Thoracic aorta (tissue), 2 donors: ENCODE results near the gene DDIT4L. TPM values are rescaled to one million over a fixed set of nuclear protein-coding genes. Genes with fewer than 3 reads are reported as not detected.
"Not testable (repeated sequence)": the region's sequence is repeated elsewhere in the genome, so short reads cannot be mapped to it uniquely, and the experiment has no call there.

Experiments
- ATAC-seq: fragments of 150-250 bp; one replicate; pipeline ENCODE4 v1.8.0; 2017; ENCODE audit warnings: low read depth; ENCODE audit not compliant: insufficient number of reproducible peaks, low FRiP score
- DNase-seq: peaks from one replicate; pipeline ENCODE4 v3.0.0-alpha.2; 2020; ENCODE audit warnings: low spot score
- H3K27ac ChIP-seq, 2 donors: fragments of 200-600 bp; sonication (generic); 1 replicate in 1 of 2; 2 replicates in 1 of 2; pipeline ENCODE4 v1.5.1; 2016; ENCODE audit warnings: mild to moderate bottlenecking in 2 of 2, moderate library complexity in 2 of 2
- H3K27me3 ChIP-seq: fragments of 200-600 bp; sonication (generic); replicated peaks from 2 replicates; pipeline ENCODE4 v1.6.0; 2016; ENCODE audit warnings: mild to moderate bottlenecking; ENCODE audit not compliant: insufficient read depth
- H3K36me3 ChIP-seq: fragments of 200-600 bp; sonication (generic); one replicate; pipeline ENCODE4 v1.5.1; 2016
- H3K4me1 ChIP-seq, 2 donors: fragments of 200-600 bp; sonication (generic); 1 replicate in 1 of 2; 2 replicates in 1 of 2; pipeline versions ENCODE4 v1.5.1 to v1.6.0; 2016; ENCODE audit warnings: low read depth in 2 of 2, mild to moderate bottlenecking in 1 of 2; ENCODE audit not compliant: control insufficient read depth in 1 of 2
- H3K4me3 ChIP-seq: fragments of 200-600 bp; sonication (generic); 2 replicates; pipeline ENCODE4 v1.5.1; 2016; ENCODE audit warnings: mild to moderate bottlenecking
- H3K9me3 ChIP-seq: fragments of 200-600 bp; sonication (generic); 2 replicates; pipeline ENCODE4 v1.5.1; 2016
- total RNA-seq, 2 donors: library from RNA; depleted of rRNA; stranded (reverse); fragments of >200 nt; gene quantifications; one replicate each; pipeline versions ENCODE4 v1.1.0 to v1.2.3, GENCODE V29; 2016
- TF ChIP-seq, protein P1 (sequence below): fragments of 200-600 bp; sonication (generic); IDR thresholded peaks from one replicate; pipeline ENCODE4 v1.5.1; 2019; ENCODE audit warnings: antibody characterized with exemption

The DDIT4L gene
- total RNA-seq, 2 donors from 2014 or later = 1.6 to 1.8 TPM

DNA sequence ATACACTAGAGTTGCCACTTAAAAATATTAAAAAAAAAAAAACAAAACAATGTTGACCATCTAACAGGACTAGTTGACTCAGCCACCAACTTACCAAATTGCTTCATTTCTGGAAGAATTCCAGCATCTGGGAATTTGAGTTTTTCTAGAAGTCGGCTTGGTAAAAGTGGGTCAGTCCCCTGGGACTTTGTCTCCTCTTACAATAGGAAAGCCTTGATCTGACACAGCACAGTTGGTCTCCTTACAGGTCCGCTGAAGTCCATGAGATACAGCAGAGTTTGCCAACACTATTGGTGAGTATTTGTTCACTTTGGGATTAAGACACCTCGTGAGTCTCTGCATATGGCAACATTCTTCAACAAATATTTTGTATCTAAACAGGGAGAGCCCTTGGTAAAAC, 18.2 kb upstream of the DDIT4L start:
- Histone ChIP-seq H3K4me1 (no peaks in the 10 kb centered on the region), H3K4me3 (no peak overlapping the region), H3K27me3 (no peaks in the 10 kb centered on the region), H3K36me3 (no peaks in the 10 kb centered on the region), H3K27ac (no peak overlapping the region), H3K9me3 (no peaks in the 10 kb centered on the region)
- no peak for DNase-seq
- TF ChIP-seq, protein P1, sequence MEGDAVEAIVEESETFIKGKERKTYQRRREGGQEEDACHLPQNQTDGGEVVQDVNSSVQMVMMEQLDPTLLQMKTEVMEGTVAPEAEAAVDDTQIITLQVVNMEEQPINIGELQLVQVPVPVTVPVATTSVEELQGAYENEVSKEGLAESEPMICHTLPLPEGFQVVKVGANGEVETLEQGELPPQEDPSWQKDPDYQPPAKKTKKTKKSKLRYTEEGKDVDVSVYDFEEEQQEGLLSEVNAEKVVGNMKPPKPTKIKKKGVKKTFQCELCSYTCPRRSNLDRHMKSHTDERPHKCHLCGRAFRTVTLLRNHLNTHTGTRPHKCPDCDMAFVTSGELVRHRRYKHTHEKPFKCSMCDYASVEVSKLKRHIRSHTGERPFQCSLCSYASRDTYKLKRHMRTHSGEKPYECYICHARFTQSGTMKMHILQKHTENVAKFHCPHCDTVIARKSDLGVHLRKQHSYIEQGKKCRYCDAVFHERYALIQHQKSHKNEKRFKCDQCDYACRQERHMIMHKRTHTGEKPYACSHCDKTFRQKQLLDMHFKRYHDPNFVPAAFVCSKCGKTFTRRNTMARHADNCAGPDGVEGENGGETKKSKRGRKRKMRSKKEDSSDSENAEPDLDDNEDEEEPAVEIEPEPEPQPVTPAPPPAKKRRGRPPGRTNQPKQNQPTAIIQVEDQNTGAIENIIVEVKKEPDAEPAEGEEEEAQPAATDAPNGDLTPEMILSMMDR = no peak
- no peak for ATAC-seq

DNA sequence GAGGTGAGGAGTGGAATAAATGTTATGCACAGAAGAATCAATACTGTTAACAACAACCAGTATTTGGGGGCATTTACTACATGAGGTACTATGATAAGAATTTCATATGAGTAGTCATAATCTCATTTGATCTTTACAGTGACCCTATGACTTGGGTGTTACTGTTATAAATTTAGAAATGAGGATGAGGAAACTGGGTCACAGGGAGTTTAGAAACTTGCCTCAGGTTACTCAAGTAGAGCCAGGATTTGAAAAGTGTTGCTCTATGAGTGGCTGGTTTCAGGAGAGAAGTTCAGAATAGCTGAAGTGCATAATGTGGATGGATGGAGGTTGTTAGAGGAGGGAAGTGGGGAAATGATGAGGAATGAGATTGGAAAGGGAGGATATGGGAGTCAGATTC, 16.6 kb upstream of the DDIT4L start:
- H3K9me3 ChIP-seq = no peaks in the 10 kb centered on the region
- DNase-seq (no peak), ATAC-seq (no peak)
- no peaks in the 10 kb centered on the region for H3K36me3 ChIP-seq
- H3K27me3 ChIP-seq = no peaks in the 10 kb centered on the region
- H3K4me1 ChIP-seq = no peaks in the 10 kb centered on the region
- no peak overlapping the region for H3K27ac ChIP-seq
- no peak overlapping the region for H3K4me3 ChIP-seq
- TF ChIP-seq, protein P1 = no peak

GRCh38 chr4:100198061-100198460, 7.8 kb upstream of the DDIT4L start:
- Histone ChIP-seq H3K4me3 (no peak overlapping the region), H3K27me3 (no peaks in the 10 kb centered on the region), H3K4me1 (no peaks in the 10 kb centered on the region), H3K36me3 (no peaks in the 10 kb centered on the region), H3K27ac (no peak overlapping the region), H3K9me3 (no peaks in the 10 kb centered on the region)
- DNase-seq (no peak), ATAC-seq (no peak)
- TF ChIP-seq, protein P1 = no peak

DNA sequence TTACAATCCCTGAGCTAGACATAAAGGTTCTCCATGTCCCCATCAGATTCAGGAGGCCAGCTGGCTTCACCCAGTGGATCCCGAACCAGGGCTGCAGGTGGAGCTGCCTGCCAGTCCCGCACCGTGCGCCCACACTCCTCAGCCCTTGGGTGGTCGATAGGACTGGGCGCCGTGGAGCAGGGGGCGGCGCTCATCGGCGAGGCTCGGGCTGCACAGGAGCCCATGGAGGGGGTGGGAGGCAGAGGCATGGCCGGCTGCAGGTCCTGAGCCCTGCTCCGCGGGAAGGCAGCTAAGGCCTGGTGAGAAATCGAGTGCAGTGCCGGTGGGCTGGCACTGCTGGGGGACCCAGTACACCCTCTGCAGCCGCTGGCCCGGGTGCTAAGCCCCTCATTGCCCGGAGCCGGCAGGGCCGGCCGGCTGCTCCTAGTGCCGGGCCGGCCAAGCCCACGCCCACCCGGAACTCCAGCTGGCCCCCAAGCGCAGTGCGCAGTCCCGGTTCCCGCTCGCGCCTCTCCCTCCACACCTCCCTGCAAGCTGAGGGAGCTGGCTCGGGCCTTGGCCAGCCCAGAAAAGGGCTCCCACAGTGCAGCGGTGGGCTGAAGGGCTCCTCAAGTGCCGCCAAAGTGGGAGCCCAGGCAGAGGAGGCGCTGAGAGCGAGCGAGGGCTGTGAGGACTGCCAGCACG, 6.3 kb upstream of the DDIT4L start:
- H3K27me3 ChIP-seq, H3K9me3 ChIP-seq, H3K4me1 ChIP-seq, H3K4me3 ChIP-seq, H3K36me3 ChIP-seq, H3K27ac ChIP-seq, ATAC-seq, DNase-seq: not testable (repeated sequence)

DNA sequence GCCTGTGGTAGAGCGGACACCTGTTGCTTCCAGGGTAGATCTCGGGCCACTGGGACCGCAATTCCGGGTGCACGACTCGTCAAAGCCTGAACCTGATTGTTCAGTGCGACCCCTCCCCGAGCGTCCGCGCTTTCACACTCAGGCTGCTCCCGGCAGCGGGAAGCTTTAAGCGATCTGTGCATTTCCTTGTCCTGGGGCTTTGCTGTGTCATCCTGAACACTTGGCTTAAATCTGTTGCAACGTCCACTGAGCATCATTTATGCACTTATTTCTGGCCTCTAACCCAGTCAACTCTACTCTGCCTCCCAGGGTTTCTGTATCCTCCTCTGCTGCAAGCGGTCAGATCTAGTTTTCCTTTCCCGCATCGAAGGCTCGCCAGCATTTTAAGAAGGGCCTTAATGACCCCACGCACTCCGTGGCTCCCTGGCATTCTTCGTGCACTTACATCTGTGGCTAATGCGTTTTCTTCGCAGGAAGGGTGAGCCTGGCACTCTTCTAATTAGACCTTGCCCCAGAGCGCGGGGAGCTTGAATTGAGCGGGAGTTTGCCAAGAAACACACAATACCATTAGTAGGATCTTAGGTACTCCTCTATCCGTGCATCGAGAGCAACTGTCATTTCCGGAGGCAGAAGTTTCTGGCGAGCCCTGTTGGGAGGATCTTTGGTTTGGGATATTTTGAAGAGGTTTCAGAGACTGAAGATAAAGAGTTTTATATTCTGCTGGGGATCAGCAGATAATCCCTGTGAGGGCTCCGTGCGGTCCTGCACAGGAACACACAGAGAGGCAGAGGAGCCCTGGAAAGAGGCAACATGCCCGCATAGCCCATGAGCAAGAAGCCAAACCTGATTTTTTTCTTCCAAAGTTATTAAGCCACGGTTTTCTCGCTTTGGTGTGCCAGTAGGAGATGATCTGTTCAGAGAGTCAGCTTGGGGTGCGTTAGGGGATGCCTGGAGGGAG, 654 bp upstream of the DDIT4L start:
- H3K4me1 ChIP-seq = peaks cover 0 to 28% of the 10 kb centered on the region in 2 donors
- no peaks in the 10 kb centered on the region for H3K36me3 ChIP-seq
- H3K27me3 ChIP-seq = no peaks in the 10 kb centered on the region
- peak overlapping the region; percentile 86 for H3K4me3 ChIP-seq
- H3K27ac ChIP-seq = no peak overlapping the region
- DNase-seq (no peak), ATAC-seq (no peak)
- H3K9me3 ChIP-seq = no peaks in the 10 kb centered on the region
- TF ChIP-seq, protein P1 = no peak
